NT2/D1 (cell line): ENCODE data around the gene RHBDF1.

Source experiments
- DNase-seq: peaks from one replicate; pipeline ENCODE4 v3.0.0-alpha.2; 2011; ENCODE audit warnings: low read depth, low spot score
- H3K27me3 ChIP-seq: 2 replicates; pipeline ENCODE4 v1.6.0; 2011; ENCODE audit warnings: mild to moderate bottlenecking; ENCODE audit not compliant: insufficient read length, insufficient read depth
- H3K36me3 ChIP-seq: 2 replicates; pipeline ENCODE4 v1.6.1; 2011; ENCODE audit warnings: mild to moderate bottlenecking, low read length, mixed read lengths; ENCODE audit not compliant: insufficient read depth, insufficient read length
- H3K4me1 ChIP-seq: 2 replicates; pipeline ENCODE4 v1.5.1; 2011; ENCODE audit not compliant: insufficient read depth, insufficient read length
- H3K4me3 ChIP-seq: 2 replicates; pipeline ENCODE4 v1.5.1; 2011; ENCODE audit warnings: low read depth; ENCODE audit not compliant: insufficient read length
- H3K9ac ChIP-seq: 2 replicates; pipeline ENCODE4 v1.6.0; 2011; ENCODE audit warnings: low read depth; ENCODE audit not compliant: insufficient read length
- H3K9me3 ChIP-seq: 2 replicates; pipeline ENCODE4 v1.5.1; 2011; ENCODE audit warnings: mild to moderate bottlenecking, low read length; ENCODE audit not compliant: insufficient read depth
- SUZ12 ChIP-seq: IDR thresholded peaks from 2 replicates; pipeline ENCODE4 v1.6.1; 2011; ENCODE audit not compliant: insufficient read length, insufficient read depth; ENCODE audit errors: extremely low read depth
- YY1 ChIP-seq: IDR thresholded peaks from 2 replicates; pipeline ENCODE4 v1.6.1; 2011; ENCODE audit not compliant: insufficient read length, insufficient read depth
- ZNF274 ChIP-seq: IDR thresholded peaks from 2 replicates; pipeline ENCODE4 v1.6.1; 2011; ENCODE audit warnings: mild to moderate bottlenecking, low read depth, low read length

RHBDF1 gene

DNA sequence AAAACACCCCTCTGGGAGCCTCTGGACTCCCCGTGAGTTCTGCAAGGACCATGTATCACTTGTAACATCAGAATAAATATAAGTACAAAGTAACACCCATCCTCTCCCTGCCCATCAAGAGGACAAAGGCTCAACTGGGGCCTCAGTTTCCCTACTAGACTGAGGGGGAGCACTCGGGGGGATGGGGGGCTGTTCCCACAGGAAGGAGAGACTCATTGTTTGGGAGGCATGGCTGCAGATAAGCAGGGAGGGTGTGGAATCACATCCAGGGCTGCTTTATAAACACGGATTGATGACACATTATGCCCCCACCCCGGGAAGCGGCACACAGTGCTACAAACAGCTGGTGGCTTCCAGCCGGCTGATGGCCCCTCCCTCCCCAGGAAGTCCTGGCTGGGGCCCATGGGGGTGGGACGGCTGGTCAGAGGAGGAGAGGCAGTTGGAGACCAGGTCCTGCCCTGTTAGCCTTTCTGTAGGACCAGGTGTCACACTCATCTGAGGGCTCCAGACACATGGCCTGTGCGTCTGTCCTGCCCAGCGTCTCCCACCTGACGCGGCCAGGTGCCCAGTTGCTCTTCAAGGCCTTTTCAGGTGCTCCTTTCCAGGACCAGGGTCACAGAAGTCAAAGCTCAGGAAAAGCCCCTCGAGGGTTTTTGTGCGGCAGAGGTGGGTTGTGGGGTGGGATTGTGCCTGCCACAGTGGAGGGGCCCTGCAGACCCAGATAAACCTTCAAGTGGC lies 4.3 kb upstream of the RHBDF1 start:
- peaks cover 24% of the 10 kb centered on the region for H3K36me3 ChIP-seq
- H3K9ac ChIP-seq: peak overlapping the region; percentile 97
- H3K9me3 ChIP-seq: no peaks in the 10 kb centered on the region
- TF ChIP-seq SUZ12 (no peak), ZNF274 (no peak), YY1 (no peak)
- peaks cover 50% of the 10 kb centered on the region for H3K4me1 ChIP-seq
- H3K27me3 ChIP-seq: peaks cover 4% of the 10 kb centered on the region
- H3K4me3 ChIP-seq: peak overlapping the region; percentile 85
- DNase-seq: no peak

DNA sequence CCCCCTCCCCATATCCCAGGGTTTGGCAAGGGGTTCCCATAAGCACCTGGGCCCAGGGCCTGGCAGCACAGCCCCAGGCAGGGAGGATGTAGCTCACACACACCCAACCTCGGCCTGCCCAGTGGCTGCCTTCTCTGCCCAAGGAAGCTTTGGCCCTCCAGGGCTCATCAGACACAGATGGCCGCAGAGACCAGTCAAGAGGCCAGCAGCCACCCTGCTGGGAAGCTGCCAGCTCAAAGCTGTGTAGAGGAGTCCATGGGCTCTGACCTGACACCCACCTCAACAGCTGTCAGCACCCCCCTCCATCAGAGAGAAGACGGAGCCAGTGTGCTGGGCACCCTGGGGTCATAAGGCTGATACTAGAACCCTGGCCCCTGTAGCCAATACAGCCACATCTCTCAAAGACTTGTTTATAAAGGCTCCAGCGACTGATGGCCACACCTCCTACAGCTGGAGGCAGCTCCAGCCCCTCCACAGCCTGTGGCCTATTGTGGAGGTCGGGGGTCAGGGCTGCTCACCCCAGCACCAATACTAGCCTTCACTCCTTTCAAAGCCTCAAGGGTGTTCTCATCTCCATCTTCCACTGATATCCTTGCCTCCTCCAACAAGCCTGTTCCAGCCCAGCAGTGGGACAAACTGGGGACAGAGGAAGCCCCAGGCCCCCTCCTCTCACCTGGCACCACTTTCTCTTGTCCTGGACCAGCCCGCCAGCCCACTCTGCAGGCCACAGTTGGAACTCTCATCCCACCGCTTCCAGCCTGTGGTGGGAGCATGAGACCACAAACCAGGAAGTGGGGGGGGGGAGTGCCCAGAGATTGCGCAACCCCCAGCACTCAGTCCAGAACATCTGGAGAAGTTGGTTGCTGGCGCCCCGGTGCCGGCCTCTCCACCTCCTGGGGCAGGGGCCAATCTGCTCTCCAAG lies 3.4 kb upstream of the RHBDF1 start:
- Histone ChIP-seq H3K9ac (peak overlapping the region; percentile 51), H3K4me3 (no peak overlapping the region), H3K9me3 (no peaks in the 10 kb centered on the region), H3K27me3 (peaks cover 4% of the 10 kb centered on the region), H3K4me1 (peaks cover 56% of the 10 kb centered on the region), H3K36me3 (peaks cover 22% of the 10 kb centered on the region)
- DNase-seq: no peak
- TF ChIP-seq ZNF274: no peak
- TF ChIP-seq SUZ12: no peak
- no peak for TF ChIP-seq YY1

DNA sequence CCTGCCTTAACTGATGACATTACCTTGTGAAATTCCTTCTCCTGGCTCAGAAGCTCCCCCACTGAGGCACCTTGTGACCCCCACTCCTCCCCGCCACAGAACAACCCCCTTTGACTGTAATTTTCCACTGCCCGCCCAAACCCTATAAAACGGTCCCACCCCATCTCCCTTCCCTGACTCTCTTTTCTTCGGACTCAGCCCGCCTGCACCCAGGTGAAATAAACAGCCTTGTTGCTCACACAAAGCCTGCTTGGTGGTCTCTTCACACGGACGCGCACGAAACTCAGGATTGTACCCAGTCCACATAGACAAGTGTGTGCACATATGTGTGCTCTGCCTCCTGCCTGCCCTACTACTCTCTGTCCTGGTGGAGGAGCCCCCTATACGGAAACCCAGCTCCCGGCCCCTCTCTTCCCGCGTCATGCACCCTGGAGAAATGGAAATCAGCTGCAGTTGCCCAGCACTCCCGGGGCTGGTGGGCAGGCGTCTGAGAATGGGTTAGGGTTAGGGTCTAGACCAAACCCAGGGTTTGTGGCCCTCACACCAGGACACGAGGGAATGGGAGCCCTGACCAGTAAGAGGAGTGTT lies 2.4 kb upstream of the RHBDF1 start:
- Histone ChIP-seq H3K4me1 (peaks cover 66% of the 10 kb centered on the region), H3K27me3 (peaks cover 4% of the 10 kb centered on the region), H3K9ac (peak overlapping the region; percentile 51)

DNA sequence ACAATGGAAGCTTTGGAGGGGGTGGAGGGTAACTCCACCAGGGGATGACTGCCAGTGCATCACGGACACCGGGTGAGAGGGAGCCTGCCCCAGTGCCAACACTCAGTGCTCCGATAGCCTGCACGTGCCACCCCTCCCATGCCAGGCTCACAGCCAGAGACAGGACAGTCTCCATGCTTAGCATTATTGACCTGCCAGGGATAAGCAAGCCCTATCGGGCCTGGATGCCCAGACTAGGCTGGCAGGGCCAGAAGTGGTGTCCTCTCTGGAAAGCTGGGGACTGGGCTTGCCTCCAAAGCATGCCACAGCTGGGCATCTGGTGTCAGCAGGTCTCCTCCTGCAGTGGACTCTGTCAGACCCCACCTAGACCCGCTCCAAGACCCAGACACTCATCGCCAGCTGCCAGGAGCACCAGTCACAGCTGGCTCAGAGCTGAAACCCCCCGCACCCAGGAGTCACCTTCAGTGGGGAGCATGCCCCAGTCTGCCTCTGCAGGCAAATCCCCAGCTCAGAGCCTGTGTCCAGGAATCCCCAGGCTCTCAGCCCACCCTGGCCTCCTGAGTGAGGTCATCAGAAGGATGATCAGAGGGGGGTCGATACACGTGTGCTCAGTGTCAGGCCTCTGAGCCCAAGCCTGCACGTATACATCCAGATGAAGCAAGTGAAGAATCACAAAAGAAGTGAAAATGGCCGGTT lies 1.8 kb upstream of the RHBDF1 start:
- no peak for DNase-seq
- Histone ChIP-seq H3K36me3 (peaks cover 25% of the 10 kb centered on the region), H3K9me3 (no peaks in the 10 kb centered on the region), H3K4me3 (no peak overlapping the region), H3K4me1 (peaks cover 70% of the 10 kb centered on the region), H3K9ac (peak overlapping the region; percentile 94), H3K27me3 (peaks cover 4% of the 10 kb centered on the region)
- TF ChIP-seq YY1 (no peak), ZNF274 (no peak), SUZ12 (no peak)

More for the DNA sequence above, 2.4 kb upstream of the RHBDF1 start:
- no peak for DNase-seq
- H3K9me3 ChIP-seq: no peaks in the 10 kb centered on the region
- no peak for TF ChIP-seq YY1
- TF ChIP-seq ZNF274: no peak
- no peak for TF ChIP-seq SUZ12
- H3K4me3 ChIP-seq: no peak overlapping the region
- H3K36me3 ChIP-seq: peaks cover 25% of the 10 kb centered on the region

DNA sequence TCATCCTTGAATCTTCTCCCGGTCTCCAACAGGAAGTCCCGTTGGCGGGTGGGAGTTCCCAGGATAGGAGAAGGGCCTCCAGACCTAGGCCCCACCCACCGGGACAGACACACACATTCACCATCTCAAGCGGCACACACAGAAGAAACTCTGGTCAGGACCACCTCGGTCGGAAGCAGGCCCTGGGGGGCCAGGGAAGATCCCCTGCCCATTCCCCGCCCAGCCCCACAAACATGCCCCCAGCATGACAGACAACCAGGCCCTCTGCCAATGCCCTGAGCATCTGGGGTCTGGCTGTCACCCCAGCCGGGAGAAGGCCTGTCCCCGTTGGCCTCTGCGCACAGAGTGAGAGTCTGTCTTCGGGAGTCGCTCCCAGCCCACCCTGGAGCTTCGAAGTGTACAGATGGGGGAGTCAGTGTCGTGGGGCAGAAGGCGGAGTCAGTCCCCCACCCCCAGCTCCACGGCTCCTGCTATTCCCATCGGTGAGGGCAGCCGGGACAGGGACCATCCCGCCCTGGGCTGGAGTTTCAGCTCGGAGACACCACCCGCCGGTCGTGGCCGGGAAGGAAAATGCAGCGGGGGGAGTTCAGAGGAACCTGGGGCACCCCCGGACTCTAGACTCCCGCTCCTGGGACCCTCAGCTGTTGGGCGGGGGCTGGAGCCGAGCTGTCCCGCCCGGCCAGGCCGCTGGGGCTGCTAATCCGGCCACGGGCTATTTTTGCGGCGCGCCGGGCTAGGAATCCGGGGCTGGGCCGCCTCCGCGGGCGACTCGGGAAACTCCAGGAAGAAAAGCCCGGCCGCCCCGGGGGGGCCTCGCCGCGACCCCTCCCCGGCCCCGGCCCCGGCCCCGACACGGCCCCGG lies 660 bp downstream of the RHBDF1 start:
- DNase-seq: no peak
- no peak for TF ChIP-seq ZNF274
- TF ChIP-seq SUZ12: no peak
- TF ChIP-seq YY1: no peak
- Histone ChIP-seq H3K9ac (peak overlapping the region; percentile 91), H3K27me3 (no peaks in the 10 kb centered on the region), H3K4me3 (peak overlapping the region; percentile 81), H3K36me3 (peaks cover 43% of the 10 kb centered on the region), H3K4me1 (peaks cover 79% of the 10 kb centered on the region), H3K9me3 (no peaks in the 10 kb centered on the region)

DNA sequence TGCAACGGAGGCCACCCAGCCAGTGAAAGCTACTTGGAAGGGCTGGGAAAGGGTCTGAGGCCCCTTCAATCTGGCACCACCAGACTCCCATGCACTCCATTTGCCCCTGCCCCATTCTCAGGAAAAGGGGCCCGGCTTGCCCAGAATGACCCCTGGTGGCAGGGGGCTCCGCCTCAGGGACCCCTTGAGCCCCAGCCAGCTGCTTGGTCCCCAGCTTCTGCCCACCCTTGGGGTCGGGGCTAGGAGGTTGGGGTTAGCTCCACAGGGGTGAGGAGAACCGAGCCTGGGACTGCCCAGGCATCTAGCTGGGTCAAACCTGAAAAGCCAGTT lies 1.3 kb downstream of the RHBDF1 start:
- Histone ChIP-seq H3K4me1 (peaks cover 82% of the 10 kb centered on the region), H3K9me3 (no peaks in the 10 kb centered on the region), H3K27me3 (no peaks in the 10 kb centered on the region), H3K9ac (peak overlapping the region; percentile 91), H3K4me3 (peak overlapping the region; percentile 81), H3K36me3 (peaks cover 43% of the 10 kb centered on the region)
- no peak for TF ChIP-seq ZNF274
- no peak for DNase-seq
